Measurements from ENCODE around the gene XYLB.

Gene XYLB

GRCh38 chr3:38457111-38458003 is 110.8 kb downstream of the XYLB start:
- no peak for DNase-seq

- no peak for DNase-seq
Observed at GRCh38 chr3:38458796-38459498, 112.4 kb downstream of the XYLB start.

GRCh38 chr3:38459499-38460048 is 113.0 kb downstream of the XYLB start:
- DNase-seq, result no peak

GRCh38 chr3:38460377-38461270 is 114.0 kb downstream of the XYLB start:
- no peak for DNase-seq
